Panc1 (cell line): ENCODE data around the gene MTHFD1L. TPM values are rescaled to one million over a fixed set of nuclear protein-coding genes. Genes with fewer than 3 reads are reported as not detected.

ENCODE experiments used
- ATAC-seq: fragments of 200-7000 bp; cut with Tn5 transposase; 2 replicates; pipeline ENCODE4 v1.9.1; 2020; ENCODE audit warnings: mild to moderate bottlenecking, moderate library complexity
- BruUV-seq: library from RNA; stranded (reverse); fragments of 400-500 nt; replicated peaks from 2 replicates; lab custom pipeline; 2021; lab: Mats Ljungman, UMichigan
- CTCF ChIA-PET: fragments of 300-600 bp; sonication (Branson Sonifier 250); formaldehyde crosslinking; loops from one replicate; lab custom pipeline; 2022; ENCODE audit warnings: antibody characterized with exemption; lab: Charles Lee
- POLR2A ChIA-PET: fragments of 300-600 bp; sonication (Branson Sonifier 250); formaldehyde crosslinking; loops from one replicate; lab custom pipeline; 2022; ENCODE audit warnings: antibody characterized with exemption; lab: Charles Lee
- DNase-seq: peaks from one replicate; pipeline ENCODE4 v3.0.0-alpha.2; 2010; ENCODE audit warnings: low read depth, low spot score
- H3K27ac ChIP-seq: 2 replicates; pipeline ENCODE4 v1.5.1; 2011; ENCODE audit warnings: mild to moderate bottlenecking, low read length, inconsistent platforms
- H3K27me3 ChIP-seq: fragments of 200-500 bp; sonication (Bioruptor generic); 2 replicates; pipeline ENCODE4 v1.6.0; 2014; ENCODE audit warnings: low read length, inconsistent platforms; ENCODE audit not compliant: control insufficient read depth, insufficient read depth
- H3K36me3 ChIP-seq: fragments of 200-500 bp; sonication (Bioruptor generic); 2 replicates; pipeline ENCODE4 v1.5.1; 2014; ENCODE audit warnings: inconsistent platforms, mild to moderate bottlenecking, low read length, moderate library complexity; ENCODE audit not compliant: control insufficient read depth, insufficient read depth
- H3K4me1 ChIP-seq: 2 replicates; pipeline ENCODE4 v1.5.1; 2011; ENCODE audit warnings: inconsistent platforms, mild to moderate bottlenecking, low read length, moderate library complexity; ENCODE audit not compliant: control insufficient read depth, insufficient read depth
- H3K4me3 ChIP-seq, 2 experiments: 2 replicates each; pipeline ENCODE4 v1.5.1; 2011 to 2012; ENCODE audit warnings: low read depth in 2 of 2, low read length in 2 of 2, mild to moderate bottlenecking in 2 of 2, inconsistent platforms in 1 of 2, moderate library complexity in 1 of 2
- H3K9me3 ChIP-seq: fragments of 200-500 bp; sonication (Bioruptor generic); 2 replicates; pipeline ENCODE4 v1.5.1; 2014; ENCODE audit warnings: low read depth, mild to moderate bottlenecking, inconsistent platforms, low read length, moderate library complexity; ENCODE audit not compliant: control insufficient read depth, insufficient read depth
- CTCF ChIP-seq: fragments of 450-650 bp; IDR thresholded peaks from 2 replicates; pipeline ENCODE4 v1.5.1; 2017; ENCODE audit warnings: mild to moderate bottlenecking
- POLR2AphosphoS5 ChIP-seq: IDR thresholded peaks from 2 replicates; pipeline ENCODE4 v1.6.1; 2012; ENCODE audit warnings: mild to moderate bottlenecking, low read depth, low read length, moderate library complexity
- SIN3A ChIP-seq: IDR thresholded peaks from 2 replicates; pipeline ENCODE4 v1.6.1; 2012; ENCODE audit warnings: low read depth, mild to moderate bottlenecking, low read length, moderate library complexity, borderline replicate concordance; ENCODE audit not compliant: insufficient read depth
- TCF7L2 ChIP-seq: IDR thresholded peaks from 2 replicates; pipeline ENCODE4 v1.6.1; 2011; ENCODE audit warnings: mild to moderate bottlenecking, low read depth, low read length, inconsistent platforms
- in situ Hi-C: cut with HindIII; loops from 2 replicates; pipeline ENCODE4 v1.10.0; 2016; ENCODE audit warnings: low sequenced_read_pairs, low pct_unique_long_range_greater_than_20kb
- intact Hi-C: fragments of 100-400 bp; cut with micrococcal nuclease; formaldehyde crosslinking; loops from one replicate; pipeline ENCODE4 v1.10.0; 2022; ENCODE audit not compliant: unreplicated experiment
- total RNA-seq: library from RNA; stranded (reverse); gene quantifications from one replicate; pipeline ENCODE4 v1.2.1, GENCODE V29; 2021; ENCODE audit not compliant: unreplicated experiment
- TF ChIP-seq, protein P1 (sequence below), 2 experiments: IDR thresholded peaks; 2 replicates each; pipeline ENCODE4 v1.6.1; 2011 to 2012; ENCODE audit warnings: low read depth in 2 of 2, control low read depth in 1 of 2, low read length in 1 of 2, mild to moderate bottlenecking in 1 of 2, moderate library complexity in 1 of 2; ENCODE audit not compliant: insufficient read depth in 1 of 2

The MTHFD1L gene
- total RNA-seq, 1 experiment from 2014 or later: 76.2 TPM

DNA sequence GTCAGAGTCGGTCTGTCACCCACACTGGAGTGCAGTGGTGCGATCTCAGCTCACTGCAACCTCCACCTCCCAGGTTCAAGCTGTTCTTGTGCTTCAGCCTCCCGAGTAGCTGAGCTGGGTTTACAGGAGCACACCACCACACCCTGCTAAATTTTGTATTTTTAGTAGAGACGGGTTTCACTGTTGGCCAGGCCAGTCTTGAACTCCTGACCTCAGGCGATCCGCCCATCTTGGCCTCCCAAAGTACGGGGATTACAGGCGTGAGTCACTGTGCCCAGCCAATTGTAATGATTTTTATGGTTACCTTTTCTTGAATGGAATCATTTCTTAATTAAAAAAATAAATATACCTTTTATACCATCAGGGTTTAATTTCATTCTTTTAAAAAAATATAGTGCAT lies 105.7 kb downstream of the MTHFD1L start:
- intact Hi-C loops: no loop called here
- TF ChIP-seq TCF7L2 (no peak), SIN3A (no peak), POLR2AphosphoS5 (no peak), CTCF (no peak)
- TF ChIP-seq, protein P1, sequence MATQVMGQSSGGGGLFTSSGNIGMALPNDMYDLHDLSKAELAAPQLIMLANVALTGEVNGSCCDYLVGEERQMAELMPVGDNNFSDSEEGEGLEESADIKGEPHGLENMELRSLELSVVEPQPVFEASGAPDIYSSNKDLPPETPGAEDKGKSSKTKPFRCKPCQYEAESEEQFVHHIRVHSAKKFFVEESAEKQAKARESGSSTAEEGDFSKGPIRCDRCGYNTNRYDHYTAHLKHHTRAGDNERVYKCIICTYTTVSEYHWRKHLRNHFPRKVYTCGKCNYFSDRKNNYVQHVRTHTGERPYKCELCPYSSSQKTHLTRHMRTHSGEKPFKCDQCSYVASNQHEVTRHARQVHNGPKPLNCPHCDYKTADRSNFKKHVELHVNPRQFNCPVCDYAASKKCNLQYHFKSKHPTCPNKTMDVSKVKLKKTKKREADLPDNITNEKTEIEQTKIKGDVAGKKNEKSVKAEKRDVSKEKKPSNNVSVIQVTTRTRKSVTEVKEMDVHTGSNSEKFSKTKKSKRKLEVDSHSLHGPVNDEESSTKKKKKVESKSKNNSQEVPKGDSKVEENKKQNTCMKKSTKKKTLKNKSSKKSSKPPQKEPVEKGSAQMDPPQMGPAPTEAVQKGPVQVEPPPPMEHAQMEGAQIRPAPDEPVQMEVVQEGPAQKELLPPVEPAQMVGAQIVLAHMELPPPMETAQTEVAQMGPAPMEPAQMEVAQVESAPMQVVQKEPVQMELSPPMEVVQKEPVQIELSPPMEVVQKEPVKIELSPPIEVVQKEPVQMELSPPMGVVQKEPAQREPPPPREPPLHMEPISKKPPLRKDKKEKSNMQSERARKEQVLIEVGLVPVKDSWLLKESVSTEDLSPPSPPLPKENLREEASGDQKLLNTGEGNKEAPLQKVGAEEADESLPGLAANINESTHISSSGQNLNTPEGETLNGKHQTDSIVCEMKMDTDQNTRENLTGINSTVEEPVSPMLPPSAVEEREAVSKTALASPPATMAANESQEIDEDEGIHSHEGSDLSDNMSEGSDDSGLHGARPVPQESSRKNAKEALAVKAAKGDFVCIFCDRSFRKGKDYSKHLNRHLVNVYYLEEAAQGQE (IDR thresholded peaks at IDR 0.05; ENCODE audit: insufficient read depth in 1 of 2, low read depth in 2 of 2, low read length in 1 of 2): no peak
- Histone ChIP-seq H3K27ac (no peak overlapping the region), H3K36me3 (0 out of 2 replicates have a peak, but pooled peaks cover 2% of the 10 kb centered on the region), H3K27me3 (no peaks in the 10 kb centered on the region), H3K9me3 (no peaks in the 10 kb centered on the region), H3K4me1 (no peaks in the 10 kb centered on the region), H3K4me3 (no peak overlapping the region)
- ChIA-PET POLR2A (no interaction called here), CTCF (no interaction called here)
- DNase-seq (no peak), ATAC-seq (no peak)
- in situ Hi-C loops: no loop called here
- no TSS peak for BruUV-seq

DNA sequence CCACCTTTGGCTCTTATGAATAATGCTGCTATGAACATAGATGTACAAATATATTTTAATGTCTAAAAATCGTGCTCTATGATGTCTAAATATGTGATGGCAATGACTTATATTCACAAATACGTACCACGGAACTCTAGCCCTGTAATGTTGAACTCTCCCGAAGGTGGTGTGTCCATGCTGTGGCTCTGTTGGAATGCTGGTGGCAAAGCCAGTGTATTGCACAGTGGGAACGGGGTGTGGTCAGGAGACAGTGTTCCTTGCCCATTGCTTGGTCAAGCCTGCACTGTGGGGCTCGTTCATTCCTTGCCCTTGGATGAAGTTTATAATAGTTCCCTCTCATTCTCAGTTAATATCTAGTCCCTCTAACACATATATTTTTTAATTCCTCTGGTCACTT lies 109.6 kb downstream of the MTHFD1L start:
- H3K27me3 ChIP-seq: no peaks in the 10 kb centered on the region
- H3K4me1 ChIP-seq: no peaks in the 10 kb centered on the region
- intact Hi-C loops: no loop called here
- ATAC-seq: no peak
- in situ Hi-C loops: no loop called here
- no peaks in the 10 kb centered on the region for H3K9me3 ChIP-seq
- TF ChIP-seq SIN3A (no peak), TCF7L2 (no peak), POLR2AphosphoS5 (no peak), CTCF (no peak)
- TF ChIP-seq, protein P1 (IDR thresholded peaks at IDR 0.05; ENCODE audit: insufficient read depth in 1 of 2, low read depth in 2 of 2, low read length in 1 of 2): no peak
- no peak for DNase-seq
- ChIA-PET POLR2A (no interaction called here), CTCF (no interaction called here)
- 0 out of 2 replicates have a peak, but pooled peaks cover 2% of the 10 kb centered on the region for H3K36me3 ChIP-seq
- no peak overlapping the region for H3K27ac ChIP-seq
- no TSS peak for BruUV-seq
- H3K4me3 ChIP-seq: no peak overlapping the region
